ENCODE data around the gene ATP6V1B1. TPM values are rescaled to one million over a fixed set of nuclear protein-coding genes. Genes with fewer than 3 reads are reported as not detected.
"Not testable (repeated sequence)": the region's sequence is repeated elsewhere in the genome, so short reads cannot be mapped to it uniquely, and the experiment has no call there.

Gene ATP6V1B1
- total RNA-seq, 2 experiments from 2014 or later, result not detected

DNA sequence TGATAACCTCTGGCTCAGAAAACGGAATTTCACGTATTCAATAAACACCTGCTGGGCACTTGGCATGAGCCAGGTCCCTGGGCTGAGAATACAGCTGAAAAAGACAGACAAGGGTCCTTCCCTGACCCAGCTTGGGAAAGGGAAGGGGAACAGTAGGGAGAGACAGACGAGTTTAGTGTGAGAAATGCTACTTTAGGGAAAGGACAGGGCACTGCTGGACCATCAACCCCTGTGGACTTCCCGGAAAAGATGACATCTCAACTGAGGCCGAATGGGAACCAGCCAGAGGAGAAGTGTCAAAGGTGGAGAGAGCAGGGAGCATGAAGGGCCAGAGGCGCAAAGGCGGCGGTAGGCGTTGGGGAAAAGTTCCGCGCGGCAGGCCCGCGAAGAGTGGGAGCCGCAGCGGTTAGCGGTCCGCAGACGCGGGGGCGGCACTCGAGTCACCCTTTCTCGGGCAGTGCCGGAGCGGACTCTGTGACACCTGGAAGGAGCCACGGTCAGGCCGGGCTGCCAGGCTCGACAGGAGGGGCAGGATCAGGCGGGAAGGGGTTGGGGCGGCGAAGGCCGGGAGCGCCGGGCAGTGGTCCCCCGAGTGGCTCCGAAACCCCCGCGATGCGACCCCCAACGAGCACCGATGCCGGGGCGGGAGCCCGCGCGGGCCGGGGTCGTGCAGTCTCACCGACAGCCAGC, 58.5 kb downstream of the ATP6V1B1 start:
- Mint-ChIP-seq H3K4me3 (peak overlapping the region; percentile 98), H3K36me3 (ENCODE audit: low read depth) (peaks cover 18% of the 10 kb centered on the region), H3K9me3 (ENCODE audit: low read depth) (no peaks in the 10 kb centered on the region), H3K4me1 (peaks cover 27% of the 10 kb centered on the region), H3K27me3 (no peaks in the 10 kb centered on the region), H3K27ac (peak overlapping the region; percentile 93)
- CTCF ChIA-PET, result interaction anchor here (1.0 to 1.3 kb wide), 2 partner anchors 9 to 28 kb away, joined by 4 to 5 read pairs; no protein-coding TSS in a partner anchor
- ATAC-seq, result peak; percentile 13
- peak; percentile 74 for DNase-seq
- POLR2A ChIA-PET, result no interaction called here
- intact Hi-C loops (cut with DNase I, micrococcal nuclease), result loop anchor here (1.0 to 10.0 kb wide), 9 partner anchors 9 to 1831 kb away; partner anchors contain the start of genes NAGK (in 2 of the 2), EXOC6B (in 1 of the 2), MCEE (in 1 of the 2) and MPHOSPH10 (in 1 of the 2)

DNA sequence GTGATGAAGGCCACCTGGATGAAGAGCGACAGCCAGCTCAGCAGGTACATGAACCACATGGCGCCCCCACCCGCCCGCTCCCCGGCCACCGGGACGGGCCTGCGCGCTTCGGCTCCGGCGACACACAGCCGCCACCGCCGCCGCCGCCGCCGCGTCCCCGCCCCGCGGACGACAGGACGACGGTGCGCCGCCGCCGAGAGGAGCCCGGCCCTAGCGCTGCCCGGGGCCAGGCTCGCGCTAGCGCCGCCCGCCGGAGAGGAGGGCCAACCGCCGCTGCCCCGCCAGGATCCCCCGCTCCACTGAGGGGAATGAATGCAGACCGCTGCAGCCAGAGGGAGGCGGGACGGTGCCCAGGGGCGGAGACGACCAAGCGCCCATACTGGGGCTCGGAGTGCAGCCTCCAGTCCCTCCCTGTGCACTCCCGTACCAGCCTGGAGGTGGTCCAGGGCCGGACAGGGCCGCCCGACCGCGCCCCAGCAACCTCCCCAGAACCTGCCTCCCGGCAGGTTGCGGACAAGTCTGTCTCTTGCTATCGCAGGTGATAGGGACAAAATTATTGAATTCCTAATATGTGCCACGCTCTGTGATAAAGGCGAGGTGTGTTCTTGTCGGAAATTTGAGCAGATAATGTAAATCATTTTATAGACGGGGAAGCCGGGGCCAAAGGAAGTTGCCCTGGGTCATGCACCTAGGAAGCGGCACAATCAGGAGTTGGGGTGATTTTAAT, 59.2 kb downstream of the ATP6V1B1 start, which contains the start of gene TEX261:
Gene TEX261, minus strand, starts transcription at position 175 of the 727 bp plus-strand sequence. Its CDS starts 116 bp downstream, at position 59.
- intact Hi-C loops (cut with DNase I, micrococcal nuclease), result loop anchor here (1.0 to 10.0 kb wide), 10 partner anchors 10 to 1830 kb away; partner anchors contain the start of genes NAGK (in 2 of the 2), PAIP2B (in 2 of the 2), EXOC6B (in 1 of the 2) and MCEE (in 1 of the 2)
- peaks cover 14% of the 10 kb centered on the region for H3K36me3 Mint-ChIP-seq (ENCODE audit: low read depth)
- CTCF ChIA-PET, result no interaction called here

DNA sequence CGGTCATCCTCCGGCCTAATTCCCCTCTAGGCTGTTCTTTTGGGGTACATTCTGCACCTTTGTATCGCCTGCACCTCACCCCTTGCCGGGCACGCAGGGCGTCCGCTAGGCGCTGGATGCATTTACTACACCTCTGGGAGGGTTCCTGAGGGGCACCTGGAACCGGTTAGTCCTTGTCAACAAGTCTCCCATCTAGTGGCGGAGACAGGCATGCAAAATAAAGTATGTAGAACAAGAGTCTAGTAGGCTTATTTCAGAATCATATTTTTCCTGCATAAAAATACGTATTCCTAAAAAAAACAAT, 59.7 kb downstream of the ATP6V1B1 start:
- ChIA-PET POLR2A (no interaction called here), CTCF (no interaction called here)
- Mint-ChIP-seq H3K4me3 (peak overlapping the region; percentile 98), H3K4me1 (peaks cover 29% of the 10 kb centered on the region), H3K27ac (peak overlapping the region; percentile 43), H3K27me3 (no peaks in the 10 kb centered on the region), H3K36me3 (ENCODE audit: low read depth) (peaks cover 14% of the 10 kb centered on the region), H3K9me3 (ENCODE audit: low read depth) (no peaks in the 10 kb centered on the region)
- peak; percentile 73 for DNase-seq
- ATAC-seq, result peak; percentile 56
- intact Hi-C loops (cut with DNase I, micrococcal nuclease), result loop anchor here (1.0 to 10.0 kb wide), 5 partner anchors 19 to 1829 kb away; partner anchors contain the start of genes EXOC6B (in 1 of the 2), NAGK (in 1 of the 2) and PAIP2B (in 1 of the 2)

More for the DNA sequence above, 59.2 kb downstream of the ATP6V1B1 start, which contains the start of gene TEX261:
- Mint-ChIP-seq H3K4me1 (peaks cover 29% of the 10 kb centered on the region), H3K4me3 (peak within 1 kb of the TSS; percentile 98), H3K27ac (peak within 1 kb of the TSS; percentile 93), H3K9me3 (ENCODE audit: low read depth) (no peaks in the 10 kb centered on the region), H3K27me3 (no peaks in the 10 kb centered on the region)
- POLR2A ChIA-PET, result no interaction called here
- peak; percentile 94 for DNase-seq
- ATAC-seq, result peak; percentile 97

DNA sequence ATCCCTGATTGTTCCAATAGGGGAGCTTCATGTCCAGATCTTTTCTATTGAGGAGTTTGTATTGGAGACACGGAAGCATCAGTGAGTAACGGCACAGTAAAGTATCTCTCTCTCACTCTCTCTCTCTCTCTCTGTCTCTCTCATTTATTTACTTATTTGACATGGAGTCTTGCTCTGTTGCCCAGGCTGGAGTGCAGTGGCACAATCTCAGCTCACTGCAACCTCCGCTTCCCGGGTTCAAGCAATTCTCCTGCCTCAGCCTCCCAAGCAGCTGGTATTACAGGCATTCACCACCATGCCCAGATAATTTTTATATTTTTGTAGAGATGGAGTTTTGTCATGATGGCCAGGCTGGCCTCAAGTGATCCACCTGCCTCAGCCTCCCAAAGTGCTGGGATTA, 63.2 kb downstream of the ATP6V1B1 start:
- POLR2A ChIA-PET, result not testable (repeated sequence)
- intact Hi-C loops (cut with DNase I, micrococcal nuclease), result loop anchor here in 1 of 2 experiments (10.0 kb wide), 1 partner anchor 1826 kb away; the partner anchor contains the start of gene EXOC6B

DNA sequence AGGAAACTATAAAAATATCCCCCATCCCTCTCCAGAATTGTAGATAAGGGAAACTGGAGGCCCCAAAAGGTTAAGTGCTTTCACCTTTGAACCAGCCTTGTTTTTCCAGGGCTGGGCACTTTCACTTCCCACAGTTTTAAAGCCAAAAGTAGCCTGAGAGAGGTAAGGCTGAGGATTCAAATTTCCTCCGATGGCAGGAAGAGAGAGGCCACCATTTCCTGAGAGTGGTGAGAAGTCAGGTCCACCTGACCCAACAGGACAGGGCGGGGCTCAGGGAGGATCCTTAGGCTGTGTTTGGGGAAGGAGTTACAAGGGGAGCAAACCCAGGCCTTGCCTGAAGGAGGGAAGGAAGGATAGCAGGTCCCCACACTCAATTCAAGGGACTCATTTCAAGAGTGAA, 63.7 kb downstream of the ATP6V1B1 start:
- intact Hi-C loops (cut with DNase I, micrococcal nuclease), result loop anchor here in 1 of 2 experiments (10.0 kb wide), 1 partner anchor 1825 kb away; the partner anchor contains the start of gene EXOC6B
- Mint-ChIP-seq H3K4me1 (peaks cover 19% of the 10 kb centered on the region), H3K4me3 (no peak overlapping the region), H3K9me3 (ENCODE audit: low read depth) (no peaks in the 10 kb centered on the region), H3K27me3 (no peaks in the 10 kb centered on the region), H3K36me3 (ENCODE audit: low read depth) (no peaks in the 10 kb centered on the region), H3K27ac (no peak overlapping the region)
- POLR2A ChIA-PET, result no interaction called here
- CTCF ChIA-PET, result interaction anchor here (3.4 to 4.4 kb wide), 2 partner anchors 34 to 72 kb away, joined by 17 to 44 read pairs; no protein-coding TSS in a partner anchor
- DNase-seq (peak; percentile 3), ATAC-seq (no peak)

More for the DNA sequence above, 63.2 kb downstream of the ATP6V1B1 start:
- CTCF ChIA-PET; H3K4me3 Mint-ChIP-seq; H3K27me3 Mint-ChIP-seq; ATAC-seq; H3K9me3 Mint-ChIP-seq (ENCODE audit: low read depth); DNase-seq; H3K27ac Mint-ChIP-seq; H3K36me3 Mint-ChIP-seq (ENCODE audit: low read depth): not testable (repeated sequence)
- H3K4me1 Mint-ChIP-seq, result peaks cover 20% of the 10 kb centered on the region

DNA sequence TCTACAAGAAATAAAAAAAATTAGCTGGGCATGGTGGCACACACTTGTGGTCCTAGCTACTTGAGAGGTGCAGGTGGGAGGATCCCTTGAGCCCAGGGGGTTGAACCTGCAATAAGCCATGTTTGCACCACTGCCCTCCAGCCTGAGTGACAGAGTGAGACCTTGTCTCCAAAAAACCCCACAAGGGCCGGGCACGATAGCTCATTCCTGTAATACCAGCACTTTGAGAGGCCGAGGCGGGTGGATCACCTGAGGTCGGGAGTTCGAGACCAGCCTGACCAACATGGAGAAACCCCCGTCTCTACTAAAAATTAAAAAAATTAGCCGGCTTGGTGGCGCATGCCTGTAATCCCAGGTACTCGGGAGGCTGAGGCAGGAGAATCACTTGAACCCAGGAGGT, 64.2 kb downstream of the ATP6V1B1 start:
- H3K4me3 Mint-ChIP-seq; POLR2A ChIA-PET; H3K9me3 Mint-ChIP-seq (ENCODE audit: low read depth); ATAC-seq; H3K27ac Mint-ChIP-seq; H3K36me3 Mint-ChIP-seq (ENCODE audit: low read depth); H3K27me3 Mint-ChIP-seq: not testable (repeated sequence)
- CTCF ChIA-PET, result interaction anchor here (0.7 to 4.4 kb wide), 5 partner anchors 15 to 1684 kb away, joined by 3 to 44 read pairs (median 17); no protein-coding TSS in a partner anchor
- intact Hi-C loops (cut with DNase I, micrococcal nuclease), result loop anchor here in 1 of 2 experiments (10.0 kb wide), 1 partner anchor 1825 kb away; the partner anchor contains the start of gene EXOC6B
- peak; percentile 1 for DNase-seq
- peaks cover 19% of the 10 kb centered on the region for H3K4me1 Mint-ChIP-seq

DNA sequence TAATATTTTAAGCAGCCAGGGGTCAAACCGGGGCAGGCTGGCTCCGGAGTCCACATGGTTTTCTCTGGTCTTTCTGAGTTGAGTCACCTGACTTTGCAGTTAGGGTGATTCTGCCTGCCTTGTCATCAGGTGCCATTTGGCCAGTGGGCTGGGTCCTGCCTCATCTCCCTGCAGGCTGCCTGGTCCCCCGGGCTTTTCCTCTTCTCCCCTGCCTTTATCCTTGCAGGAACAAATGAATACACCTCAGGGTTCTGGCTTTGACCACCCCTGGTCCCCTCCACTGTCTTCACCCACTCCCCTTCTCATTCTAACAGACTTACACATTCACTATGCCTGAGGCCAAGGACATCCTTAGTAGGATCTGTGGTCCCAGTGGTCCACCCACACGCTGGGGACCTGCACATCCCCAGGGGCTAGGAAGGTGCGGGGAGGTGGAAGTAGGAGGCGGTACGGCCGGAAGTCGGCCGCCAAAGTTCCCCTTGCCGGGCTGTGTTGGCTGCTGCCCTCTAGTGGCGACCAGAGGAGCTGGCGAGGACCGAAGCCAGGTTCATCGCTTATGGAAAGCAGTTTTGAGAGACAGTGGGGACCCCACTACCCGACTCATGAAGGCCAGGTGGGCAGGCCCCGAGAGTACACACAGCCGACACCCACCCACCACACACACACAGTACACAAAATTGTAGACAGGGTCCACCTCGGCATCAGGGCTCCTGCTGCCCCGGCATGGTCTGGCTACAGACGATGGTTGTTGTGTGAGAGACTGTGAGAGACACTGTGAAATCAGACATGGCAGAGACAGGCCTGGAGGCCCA, 65.3 kb downstream of the ATP6V1B1 start:
- ChIA-PET CTCF (interaction anchor here (0.6 to 4.4 kb wide), 18 partner anchors 9 to 1683 kb away, joined by 3 to 44 read pairs (median 4); partner anchors contain the start of gene PAIP2B), POLR2A (interaction anchor here (0.6 to 1.0 kb wide), 2 partner anchors 67 to 130 kb away, joined by 3 read pairs; partner anchors contain the start of genes MPHOSPH10 and NAGK)
- Mint-ChIP-seq H3K36me3 (ENCODE audit: low read depth) (no peaks in the 10 kb centered on the region), H3K4me3 (peak overlapping the region; percentile 77), H3K9me3 (ENCODE audit: low read depth) (no peaks in the 10 kb centered on the region), H3K27ac (peak overlapping the region; percentile 85), H3K4me1 (peaks cover 13% of the 10 kb centered on the region), H3K27me3 (no peaks in the 10 kb centered on the region)
- intact Hi-C loops (cut with DNase I, micrococcal nuclease), result loop anchor here (1.0 kb wide), 2 partner anchors 16 to 36 kb away; no protein-coding TSS in a partner anchor
- DNase-seq, result peak; percentile 91
- peak; percentile 97 for ATAC-seq

DNA sequence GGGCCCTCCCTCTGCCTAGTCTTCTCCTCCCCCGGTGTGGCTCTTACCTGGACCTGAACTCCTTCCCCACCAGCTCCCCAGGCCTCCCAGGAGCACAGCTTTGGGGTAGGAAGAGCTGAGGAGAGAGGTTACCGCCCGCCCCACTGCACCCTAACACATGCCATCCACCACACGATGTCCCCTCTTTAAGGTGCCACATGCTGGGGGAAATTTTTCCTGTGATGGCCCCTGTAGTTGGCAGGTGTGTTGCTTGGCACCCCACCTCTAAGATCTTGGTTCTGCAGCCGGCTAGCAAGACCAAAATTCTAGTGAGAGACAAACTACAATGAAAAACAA, 65.9 kb downstream of the ATP6V1B1 start:
- Mint-ChIP-seq H3K27ac (no peak overlapping the region), H3K9me3 (ENCODE audit: low read depth) (no peaks in the 10 kb centered on the region), H3K27me3 (no peaks in the 10 kb centered on the region), H3K4me3 (no peak overlapping the region), H3K36me3 (ENCODE audit: low read depth) (no peaks in the 10 kb centered on the region), H3K4me1 (peaks cover 13% of the 10 kb centered on the region)
- ATAC-seq (no peak), DNase-seq (no peak)
- CTCF ChIA-PET, result interaction anchor here (0.6 to 4.4 kb wide), 20 partner anchors 8 to 226 kb away, joined by 3 to 44 read pairs (median 4); partner anchors contain the start of gene PAIP2B
- POLR2A ChIA-PET, result interaction anchor here (0.6 to 1.0 kb wide), 2 partner anchors 67 to 129 kb away, joined by 3 read pairs; partner anchors contain the start of genes MPHOSPH10 and NAGK
- intact Hi-C loops (cut with DNase I, micrococcal nuclease), result loop anchor here (1.0 kb wide), 2 partner anchors 16 to 36 kb away; no protein-coding TSS in a partner anchor

DNA sequence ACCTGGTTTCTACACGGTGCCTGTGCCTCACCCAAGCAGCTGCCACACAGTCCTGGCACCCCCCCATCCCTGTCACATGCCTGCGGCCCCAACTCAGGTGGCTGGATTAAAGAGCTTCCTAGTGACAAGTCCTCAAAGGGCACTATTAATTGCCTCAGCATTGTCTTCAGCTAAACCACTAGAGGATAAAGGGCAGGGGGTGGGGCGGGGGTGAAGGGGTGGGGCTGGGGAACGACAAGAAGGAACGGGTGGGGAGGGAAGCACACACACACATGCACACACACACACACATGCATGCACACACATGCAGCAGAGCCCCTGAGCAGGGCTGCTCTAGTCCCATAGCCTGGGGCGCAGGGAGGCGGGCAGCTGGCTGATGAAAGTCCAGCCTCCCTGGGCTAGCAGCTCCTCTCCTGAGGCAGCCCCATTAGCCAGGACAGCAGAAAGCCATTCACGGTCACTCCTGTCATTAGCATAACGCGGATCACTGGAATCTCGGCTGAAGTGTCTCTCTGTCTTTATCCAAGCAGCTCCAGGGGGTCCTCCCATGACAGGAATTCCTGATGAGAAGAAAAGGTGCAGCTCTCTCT, 66.4 kb downstream of the ATP6V1B1 start:
- H3K27me3 Mint-ChIP-seq, result no peaks in the 10 kb centered on the region
- H3K4me1 Mint-ChIP-seq, result peaks cover 13% of the 10 kb centered on the region
- ATAC-seq (no peak), DNase-seq (peak; percentile 3)
- H3K9me3 Mint-ChIP-seq (ENCODE audit: low read depth), result no peaks in the 10 kb centered on the region
- H3K4me3 Mint-ChIP-seq, result no peak overlapping the region
- no peaks in the 10 kb centered on the region for H3K36me3 Mint-ChIP-seq (ENCODE audit: low read depth)
- no peak overlapping the region for H3K27ac Mint-ChIP-seq
- intact Hi-C loops (cut with DNase I, micrococcal nuclease), result loop anchor here (1.0 kb wide), 2 partner anchors 17 to 37 kb away; no protein-coding TSS in a partner anchor
- POLR2A ChIA-PET, result interaction anchor here (1.0 kb wide), 1 partner anchor 66 kb away, joined by 3 read pairs; the partner anchor contains the start of gene NAGK
- CTCF ChIA-PET, result interaction anchor here (0.6 to 4.4 kb wide), 18 partner anchors 8 to 430 kb away, joined by 3 to 44 read pairs (median 4); no protein-coding TSS in a partner anchor

DNA sequence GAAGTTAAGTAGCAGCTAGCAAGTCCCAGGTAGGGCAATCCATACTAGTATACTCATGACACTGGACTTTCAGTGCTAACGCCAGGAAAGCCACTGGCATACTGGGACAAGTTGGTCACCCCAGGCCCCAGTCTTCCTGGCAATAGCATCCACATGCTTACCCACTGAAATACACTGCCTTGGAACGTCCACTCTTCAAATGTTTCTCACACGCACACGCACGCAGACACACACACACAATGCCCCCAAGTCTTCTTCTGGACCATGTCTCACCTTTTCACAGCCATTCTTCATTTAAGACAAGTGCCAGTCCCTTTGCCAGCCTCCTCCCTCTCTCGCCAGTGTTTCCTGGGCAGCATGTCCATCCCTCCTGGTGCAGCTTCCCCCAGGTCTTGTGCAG, 67.7 kb downstream of the ATP6V1B1 start:
- ATAC-seq, result no peak

More for the DNA sequence above, 67.7 kb downstream of the ATP6V1B1 start:
- no peaks in the 10 kb centered on the region for H3K36me3 Mint-ChIP-seq (ENCODE audit: low read depth)
- H3K9me3 Mint-ChIP-seq (ENCODE audit: low read depth), result no peaks in the 10 kb centered on the region
- no peaks in the 10 kb centered on the region for H3K27me3 Mint-ChIP-seq
- H3K4me3 Mint-ChIP-seq, result no peak overlapping the region
- intact Hi-C loops (cut with DNase I, micrococcal nuclease), result no loop called here
- peaks cover 13% of the 10 kb centered on the region for H3K4me1 Mint-ChIP-seq
- POLR2A ChIA-PET, result no interaction called here
- CTCF ChIA-PET, result interaction anchor here (0.6 to 4.4 kb wide), 2 partner anchors 38 to 72 kb away, joined by 3 to 44 read pairs; no protein-coding TSS in a partner anchor
- DNase-seq, result no peak
- H3K27ac Mint-ChIP-seq, result no peak overlapping the region

All from activated CD4-positive, alpha-beta T cell treated with anti-CD3 and anti-CD28 coated beads for 36 hours (primary cell).